ENCODE measurements around the gene WHRN. TPM values are rescaled to one million over a fixed set of nuclear protein-coding genes. Genes with fewer than 3 reads are reported as not detected.

Gene WHRN
- total RNA-seq, 6 donors from 2014 or later, result 2.5 to 17.8 (median 5.6) TPM

GRCh38 chr9:114428466-114428865 is 76.8 kb downstream of the WHRN start:
- Histone ChIP-seq H3K27me3 (no peaks in the 10 kb centered on the region), H3K27ac (no peak overlapping the region), H3K4me1 (no peaks in the 10 kb centered on the region), H3K9me3 (no peaks in the 10 kb centered on the region), H3K36me3 (no peaks in the 10 kb centered on the region), H3K4me3 (no peak overlapping the region)
- DNase-seq (no peak), ATAC-seq (ENCODE audit: low FRiP score in 2 of 2) (no peak)
- WGBS, 2 donors, result 92 to 94% methylated on average over 5 to 8 of the region's 8 CpGs
- TF ChIP-seq CTCF (IDR thresholded peaks at IDR 0.05), result no peak
- no peak for TF ChIP-seq EP300 (IDR thresholded peaks at IDR 0.05)
- no peak for TF ChIP-seq POLR2A (IDR thresholded peaks at IDR 0.05)
- TF ChIP-seq POLR2AphosphoS5 (IDR thresholded peaks at IDR 0.05), result no peak

- WGBS, 2 donors, result 90 to 97% methylated on average over 4 of the region's 4 CpGs
- ATAC-seq (ENCODE audit: low FRiP score in 2 of 2), result no peak
- no peak for TF ChIP-seq POLR2A (IDR thresholded peaks at IDR 0.05)
- TF ChIP-seq EP300 (IDR thresholded peaks at IDR 0.05), result no peak
- no peak for TF ChIP-seq CTCF (IDR thresholded peaks at IDR 0.05)
- TF ChIP-seq POLR2AphosphoS5 (IDR thresholded peaks at IDR 0.05), result no peak
- H3K4me3 ChIP-seq, result no peak overlapping the region
- H3K9me3 ChIP-seq, result no peaks in the 10 kb centered on the region
- H3K27me3 ChIP-seq, result no peaks in the 10 kb centered on the region
- H3K36me3 ChIP-seq, result no peaks in the 10 kb centered on the region
- H3K4me1 ChIP-seq, result no peaks in the 10 kb centered on the region
- no peak for DNase-seq
- no peak overlapping the region for H3K27ac ChIP-seq
These were observed 77.6 kb downstream of the WHRN start for GRCh38 chr9:114427644-114428043.

- no peaks in the 10 kb centered on the region for H3K27me3 ChIP-seq
- ATAC-seq (ENCODE audit: low FRiP score in 2 of 2) (no peak), DNase-seq (peak in 1 of 2 donors; percentile 46)
- no peaks in the 10 kb centered on the region for H3K9me3 ChIP-seq
- H3K4me1 ChIP-seq, result no peaks in the 10 kb centered on the region
- H3K4me3 ChIP-seq, result no peak overlapping the region
- H3K27ac ChIP-seq, result no peak overlapping the region
- H3K36me3 ChIP-seq, result no peaks in the 10 kb centered on the region
- TF ChIP-seq POLR2A (IDR thresholded peaks at IDR 0.05) (no peak), EP300 (IDR thresholded peaks at IDR 0.05) (no peak), POLR2AphosphoS5 (IDR thresholded peaks at IDR 0.05) (no peak), CTCF (IDR thresholded peaks at IDR 0.05) (no peak)
- 81 to 89% methylated on average over 9 to 18 of the region's 18 CpGs for WGBS, 2 donors
These were observed 79.0 kb downstream of the WHRN start for GRCh38 chr9:114426046-114426948.

- no peaks in the 10 kb centered on the region for H3K27me3 ChIP-seq
- no peak overlapping the region for H3K4me3 ChIP-seq
- ATAC-seq (ENCODE audit: low FRiP score in 2 of 2) (no peak), DNase-seq (no peak)
- H3K27ac ChIP-seq, result no peak overlapping the region
- TF ChIP-seq CTCF (IDR thresholded peaks at IDR 0.05) (no peak), POLR2AphosphoS5 (IDR thresholded peaks at IDR 0.05) (no peak), POLR2A (IDR thresholded peaks at IDR 0.05) (no peak), EP300 (IDR thresholded peaks at IDR 0.05) (no peak)
- H3K4me1 ChIP-seq, result no peaks in the 10 kb centered on the region
- no peaks in the 10 kb centered on the region for H3K9me3 ChIP-seq
- WGBS, 2 donors, result 84 to 91% methylated on average over 7 to 11 of the region's 11 CpGs
- no peaks in the 10 kb centered on the region for H3K36me3 ChIP-seq
These were observed 80.1 kb downstream of the WHRN start for GRCh38 chr9:114425126-114425525.
